HG03521 (cell line): ENCODE results near the gene KRTAP10-1.
"Not testable (repeated sequence)": the region's sequence is repeated elsewhere in the genome, so short reads cannot be mapped to it uniquely, and the experiment has no call there.

Experiments
- ATAC-seq: cut with Tn5 transposase; IDR thresholded peaks from one replicate; pipeline ENCODE4 v1.9.1; 2021; ENCODE audit warnings: mild to moderate bottlenecking, moderate library complexity; ENCODE audit not compliant: unreplicated experiment

Gene KRTAP10-1

DNA sequence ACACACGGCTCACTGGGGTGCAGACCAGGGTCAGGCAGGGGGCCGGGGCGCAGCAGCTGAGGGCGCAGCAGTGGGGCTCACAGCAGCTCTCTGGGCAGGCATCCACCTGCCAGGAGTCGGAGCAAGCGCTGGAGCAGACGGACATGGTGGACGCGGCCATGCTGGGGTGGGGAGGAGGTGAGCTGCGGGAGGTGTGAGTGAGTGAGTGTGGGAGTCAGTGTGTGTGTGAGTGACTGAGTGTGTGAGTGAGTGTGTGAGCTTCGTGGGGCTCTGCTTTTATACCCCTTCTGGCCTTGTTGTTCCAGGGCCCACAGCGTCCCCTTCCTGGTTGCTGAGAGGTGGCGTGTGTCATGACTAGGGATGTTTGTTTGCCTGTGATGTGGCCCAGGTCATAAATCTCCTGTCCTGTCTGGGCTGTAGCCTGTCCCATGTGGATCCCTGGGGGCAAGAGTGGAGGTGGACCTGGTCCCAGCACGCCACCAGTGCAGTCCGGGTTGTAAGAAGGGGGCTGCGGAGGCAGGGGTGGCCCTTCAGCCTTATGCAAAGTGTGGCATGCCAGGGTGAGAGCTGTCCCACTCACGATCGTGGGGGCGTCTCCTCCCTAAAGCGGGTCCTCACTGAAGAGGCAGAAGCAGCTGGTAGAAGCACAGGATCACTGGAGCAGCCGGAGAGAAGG, at the start of gene KRTAP10-1:
KRTAP10-1 (minus strand) TSS at position 205 of the 676 bp plus-strand sequence; CDS start at position 160, 45 bp downstream.
- no peak for ATAC-seq

- no peak for ATAC-seq
Measured at GRCh38 chr21:44589094-44589493, 49.1 kb upstream of the KRTAP10-1 start.

DNA sequence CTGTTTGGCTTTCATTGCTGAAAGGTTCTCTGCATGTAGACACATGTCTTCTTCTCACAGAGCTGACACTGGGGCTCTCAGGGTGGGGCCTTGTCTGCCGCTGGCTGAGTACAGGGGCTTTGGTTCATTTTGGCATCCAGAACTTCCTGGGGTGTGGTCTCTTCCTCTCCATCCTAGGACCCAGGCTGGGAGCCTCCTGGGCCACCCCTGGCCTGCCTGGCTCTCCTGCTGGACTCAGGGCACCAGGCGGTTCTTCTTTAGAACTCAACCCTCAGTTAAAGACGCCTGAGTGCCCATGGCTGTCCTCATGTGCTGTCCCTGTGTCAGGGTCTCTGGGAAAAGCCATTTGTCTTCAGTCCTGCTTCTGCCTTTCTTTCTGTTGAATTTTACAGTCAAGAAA, 45.9 kb upstream of the KRTAP10-1 start:
- no peak for ATAC-seq

DNA sequence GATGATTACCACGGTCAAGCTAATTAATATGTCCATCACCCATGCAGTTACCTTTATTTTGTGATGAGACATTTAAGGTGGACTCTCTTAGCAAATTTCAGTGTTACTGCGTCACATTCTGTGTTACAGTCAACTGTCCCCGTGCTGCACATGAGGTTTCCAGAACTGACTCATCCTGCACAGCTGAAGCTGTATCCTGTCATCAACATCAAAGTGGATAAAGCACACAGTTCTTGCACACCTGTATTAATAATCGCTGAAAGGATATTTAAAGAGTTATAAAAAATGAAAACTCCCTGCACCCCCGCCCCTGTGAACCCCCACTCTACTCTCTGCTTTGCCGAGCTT, 43.8 kb upstream of the KRTAP10-1 start:
- ATAC-seq, result no peak

DNA sequence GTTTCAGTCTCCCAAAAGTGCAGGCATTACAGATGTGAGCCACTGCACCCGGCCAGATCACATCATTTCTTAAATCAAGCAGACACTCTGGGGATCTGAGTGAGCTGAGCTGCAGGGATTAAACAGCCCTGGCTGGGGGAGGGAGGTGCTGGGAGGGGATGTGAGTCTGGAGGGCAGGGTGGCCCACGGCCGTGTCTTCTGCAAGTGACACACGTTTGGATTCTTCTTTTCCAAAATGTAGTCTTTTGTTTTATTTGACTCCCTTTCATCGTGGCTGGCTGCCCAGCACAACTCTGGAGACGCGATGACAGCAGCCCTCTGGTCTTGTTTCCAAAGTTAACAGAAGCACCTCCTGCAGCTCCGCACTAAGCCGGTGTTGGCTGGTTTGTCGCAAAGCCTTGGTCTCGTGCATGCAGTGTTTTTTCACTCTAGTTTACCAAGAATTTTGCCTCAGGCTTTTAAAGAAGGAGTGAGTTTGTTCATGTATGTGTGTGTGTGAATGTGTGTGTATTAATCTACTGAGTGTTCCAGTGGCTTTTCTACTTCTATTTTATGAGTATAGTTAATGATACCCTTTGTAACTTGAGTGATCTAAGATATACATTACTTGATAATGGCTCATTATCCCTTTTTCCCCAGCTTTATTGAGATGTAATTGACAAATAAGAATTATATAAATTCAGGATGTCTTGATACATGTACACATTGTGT, 43.2 kb upstream of the KRTAP10-1 start:
- no peak for ATAC-seq

DNA sequence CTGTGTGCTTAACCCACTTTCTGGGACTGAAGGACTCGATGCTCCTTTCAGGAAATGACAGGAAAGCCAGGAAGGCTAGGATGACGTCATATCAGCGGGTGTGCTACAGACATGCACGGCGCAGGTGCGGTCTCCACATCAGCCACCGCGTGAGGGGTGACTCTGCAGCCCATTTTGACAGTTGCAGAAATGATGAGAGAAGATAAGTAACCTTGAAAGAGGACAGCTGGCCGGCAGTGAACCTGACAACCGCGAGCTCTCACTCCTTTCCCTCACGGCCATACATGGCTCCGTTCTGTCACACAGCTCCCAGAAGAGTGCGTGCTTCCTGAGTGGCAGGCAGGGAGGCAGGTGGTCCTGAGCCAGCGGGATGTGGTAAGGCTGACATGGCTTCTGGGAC, 42.1 kb upstream of the KRTAP10-1 start:
- no peak for ATAC-seq

- ATAC-seq, result no peak
Measured at GRCh38 chr21:44581158-44581557, 41.2 kb upstream of the KRTAP10-1 start.

DNA sequence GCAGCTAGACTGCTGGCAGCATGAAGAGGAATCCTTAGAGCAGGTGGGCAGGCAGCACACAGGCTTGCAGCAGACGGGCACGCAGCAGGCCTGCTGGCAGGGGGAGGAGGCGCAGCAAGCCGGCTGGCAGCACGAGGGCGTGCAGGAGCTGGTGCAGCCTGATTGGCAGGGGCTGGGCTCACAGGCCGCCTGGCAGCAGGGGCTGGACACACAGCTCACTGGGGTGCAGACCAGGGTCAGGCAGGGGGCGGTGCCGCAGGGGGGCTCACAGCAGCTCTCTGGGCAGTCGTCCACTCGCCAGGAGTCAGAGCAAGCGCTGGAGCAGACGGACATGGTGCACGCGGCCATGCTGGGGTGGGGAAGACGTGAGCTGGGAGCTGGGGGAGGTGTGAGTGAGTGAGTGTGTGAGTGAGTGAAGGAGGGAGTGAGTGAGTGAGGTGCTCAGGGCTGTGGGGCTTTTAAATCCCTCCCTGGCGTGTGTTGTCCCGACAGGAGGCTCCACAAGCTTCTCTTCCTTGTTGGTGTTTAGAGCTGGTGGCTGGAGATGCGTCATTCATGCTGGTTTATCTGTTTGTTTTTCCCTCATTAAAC, 40.3 kb upstream of the KRTAP10-1 start, which contains the start of gene KRTAP10-5:
KRTAP10-5 (minus strand) TSS at position 374 of the 591 bp plus-strand sequence; CDS start at position 348, 26 bp downstream.
- not testable (repeated sequence) for ATAC-seq

GRCh38 chr21:44579833-44580144, 39.8 kb upstream of the KRTAP10-1 start:
- ATAC-seq, result no peak

- ATAC-seq, result no peak
Measured at GRCh38 chr21:44579056-44579832, 39.2 kb upstream of the KRTAP10-1 start.

- ATAC-seq, result no peak
Measured at GRCh38 chr21:44578371-44579055, 38.5 kb upstream of the KRTAP10-1 start.

DNA sequence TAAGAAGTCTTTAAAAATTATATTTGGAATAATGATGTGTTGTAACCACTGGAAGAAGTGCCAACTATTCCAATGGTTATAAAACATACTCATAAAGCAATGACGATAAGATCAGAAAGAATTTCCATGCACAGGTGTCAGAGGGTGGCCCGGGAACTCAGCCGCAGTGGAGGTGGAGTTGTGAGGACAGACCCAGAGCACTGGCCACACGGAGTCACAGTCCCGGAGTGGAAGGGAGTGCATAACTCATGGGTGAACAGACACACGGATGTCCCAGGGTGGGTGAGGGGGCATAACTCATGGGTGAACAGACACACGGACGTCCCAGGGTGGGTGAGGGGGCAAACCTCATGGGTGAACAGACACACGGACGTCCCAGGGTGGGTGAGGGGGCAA, 36.0 kb upstream of the KRTAP10-1 start:
- no peak for ATAC-seq

GRCh38 chr21:44575307-44576024, 35.5 kb upstream of the KRTAP10-1 start:
- no peak for ATAC-seq

DNA sequence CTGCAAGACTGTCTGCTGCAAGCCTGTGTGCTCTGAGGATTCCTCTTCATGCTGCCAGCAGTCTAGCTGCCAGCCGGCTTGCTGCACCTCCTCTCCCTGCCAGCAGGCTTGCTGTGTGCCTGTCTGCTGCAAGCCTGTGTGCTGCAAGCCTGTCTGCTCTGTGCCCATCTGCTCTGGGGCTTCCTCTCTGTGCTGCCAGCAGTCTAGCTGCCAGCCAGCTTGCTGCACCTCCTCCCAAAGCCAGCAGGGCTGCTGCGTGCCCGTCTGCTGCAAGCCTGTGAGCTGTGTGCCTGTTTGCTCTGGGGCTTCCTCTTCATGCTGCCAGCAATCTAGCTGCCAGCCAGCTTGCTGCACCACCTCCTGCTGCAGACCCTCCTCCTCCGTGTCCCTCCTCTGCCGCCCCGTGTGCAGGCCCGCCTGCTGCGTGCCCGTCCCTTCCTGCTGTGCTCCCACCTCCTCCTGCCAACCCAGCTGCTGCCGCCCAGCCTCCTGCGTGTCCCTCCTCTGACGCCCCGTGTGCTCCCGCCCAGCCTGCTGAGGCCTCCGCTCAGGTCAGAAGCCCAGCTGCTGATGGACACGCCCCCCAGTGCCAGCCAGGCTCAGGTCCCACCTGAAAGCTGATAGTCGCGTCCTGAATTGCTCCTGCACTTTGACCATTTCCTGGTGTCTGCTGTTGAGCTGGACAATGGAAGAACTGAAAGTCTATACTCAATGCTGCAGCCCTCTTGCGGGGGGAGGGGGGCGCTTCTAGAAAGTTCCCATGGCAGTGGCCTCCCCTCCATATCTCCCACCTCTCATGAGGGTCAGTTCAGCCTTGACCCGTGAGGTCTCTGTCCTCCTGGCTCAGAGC, 34.7 kb upstream of the KRTAP10-1 start:
- no peak for ATAC-seq

GRCh38 chr21:44573630-44574456, 33.8 kb upstream of the KRTAP10-1 start, which contains the start of gene KRTAP10-4:
TSS of gene KRTAP10-4 (plus strand) at chr21:44573729. CDS start at chr21:44573759, 30 bp downstream.
- not testable (repeated sequence) for ATAC-seq

DNA sequence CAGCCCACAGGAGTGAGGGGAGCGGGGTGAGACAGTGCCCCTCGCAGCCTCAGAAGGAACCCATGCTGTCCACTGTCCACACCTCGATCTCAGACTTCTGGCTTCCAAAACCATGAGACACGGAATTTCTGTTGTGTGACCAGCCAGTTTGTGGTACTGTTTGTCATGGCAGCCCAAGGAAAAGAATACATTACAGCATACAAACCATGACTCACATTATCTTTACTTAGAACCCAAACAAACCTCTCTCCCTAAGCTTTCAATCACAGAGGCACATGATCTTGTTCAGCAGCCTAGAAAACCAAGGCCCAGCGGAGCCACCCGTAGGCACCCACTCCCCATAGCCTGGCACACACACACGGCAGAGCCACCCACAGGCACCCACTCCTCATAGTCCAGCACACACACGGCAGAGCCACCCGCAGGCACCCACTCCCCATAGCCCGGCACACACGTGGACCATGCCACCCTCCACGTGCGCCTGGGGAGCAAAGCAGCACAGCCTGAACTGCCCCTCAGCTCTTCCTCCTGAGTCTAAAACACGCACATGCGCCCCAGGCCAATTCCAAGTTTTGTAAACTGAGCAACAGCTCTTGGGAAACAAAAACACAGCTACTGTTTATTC, 33.1 kb upstream of the KRTAP10-1 start:
- ATAC-seq, result no peak

DNA sequence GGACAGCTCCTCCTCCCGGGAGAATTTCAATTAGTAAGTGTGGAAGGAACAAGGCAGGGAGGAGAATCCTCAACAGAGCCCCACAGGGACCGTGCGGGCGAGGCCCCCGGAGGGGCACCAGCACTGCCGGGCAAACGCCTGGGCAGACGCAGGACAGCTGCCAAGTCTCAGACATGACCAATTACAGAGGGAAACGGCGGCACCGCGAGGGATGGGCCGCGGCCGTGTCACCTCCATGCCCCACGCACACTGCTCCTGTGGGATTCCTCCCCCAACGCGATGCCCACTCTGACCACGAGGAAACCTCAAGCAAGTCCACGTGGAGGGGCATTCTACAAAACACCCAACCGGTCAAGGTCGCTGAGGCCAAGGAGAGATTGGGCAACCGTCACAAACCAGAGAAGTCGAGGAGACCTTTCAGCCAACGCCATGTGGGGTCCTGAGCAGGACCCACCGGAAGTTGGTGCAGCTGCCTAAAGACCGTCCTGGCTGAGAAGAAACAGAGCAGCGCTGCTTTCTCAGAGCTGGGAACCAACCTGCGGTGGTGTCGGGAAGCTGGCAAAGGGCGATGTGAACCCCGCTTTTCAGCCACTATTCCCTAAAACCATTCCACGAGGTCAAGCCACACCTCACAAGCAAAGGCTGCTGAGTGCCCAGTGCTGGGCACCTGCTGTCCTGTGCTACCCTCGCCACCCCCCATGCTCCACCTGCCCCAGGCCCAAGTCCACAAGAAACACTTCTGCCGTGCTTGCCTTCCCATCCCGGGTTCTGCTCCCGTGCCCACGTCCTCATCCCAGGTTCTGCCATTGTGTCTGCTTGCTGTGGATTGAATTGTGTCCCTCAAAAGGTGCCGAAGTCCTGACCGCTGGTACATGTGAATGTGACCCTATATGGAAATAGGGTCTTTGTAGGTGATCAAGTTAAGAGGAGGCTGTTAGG, 32.1 kb upstream of the KRTAP10-1 start:
- ATAC-seq, result no peak
